Breast epithelium (tissue), 4 donors: ENCODE results near the gene ALDH18A1. TPM values are rescaled to one million over a fixed set of nuclear protein-coding genes. Genes with fewer than 3 reads are reported as not detected.

Experiments used
- DNase-seq, 2 donors: peaks; one replicate each; pipeline ENCODE4 v3.0.0-alpha.2; 2019; ENCODE audit warnings: low spot score in 2 of 2
- H3K27ac ChIP-seq, 2 donors: fragments of 200-600 bp; sonication (generic) in 1 of 2; one replicate each; pipeline ENCODE4 v1.5.1; 2016 to 2019; ENCODE audit warnings: mild to moderate bottlenecking in 1 of 2
- H3K27me3 ChIP-seq, 2 donors: fragments of 200-600 bp; sonication (generic) in 1 of 2; one replicate each; pipeline versions ENCODE4 v1.5.1 to v1.6.0; 2017 to 2019; ENCODE audit warnings: control low read depth in 1 of 2, mild to moderate bottlenecking in 1 of 2
- H3K36me3 ChIP-seq: fragments of 200-600 bp; one replicate; pipeline ENCODE4 v1.5.1; 2019
- H3K4me1 ChIP-seq, 2 donors: fragments of 200-600 bp; sonication (generic); one replicate each; pipeline ENCODE4 v1.5.1; 2016 to 2019; ENCODE audit warnings: control low read depth in 1 of 2
- H3K4me3 ChIP-seq, 3 donors: fragments of 200-600 bp; sonication (generic); 1 replicate in 2 of 3; 2 replicates in 1 of 3; pipeline ENCODE4 v1.5.1; 2016 to 2019; ENCODE audit warnings: mild to moderate bottlenecking in 3 of 3, moderate library complexity in 2 of 3
- H3K9me3 ChIP-seq, 2 donors: fragments of 200-600 bp; sonication (generic) in 1 of 2; one replicate each; pipeline ENCODE4 v1.5.1; 2016 to 2019; ENCODE audit warnings: control low read depth in 1 of 2
- CTCF ChIP-seq, 3 donors: fragments of 450-650 bp; IDR thresholded peaks; one replicate each; pipeline ENCODE4 v1.5.1; 2016 to 2017; ENCODE audit warnings: antibody characterized with exemption in 3 of 3, mild to moderate bottlenecking in 3 of 3, moderate library complexity in 3 of 3
- POLR2A ChIP-seq: fragments of 450-650 bp; IDR thresholded peaks from one replicate; pipeline ENCODE4 v1.6.1; 2016; ENCODE audit warnings: antibody characterized with exemption, mild to moderate bottlenecking, moderate library complexity
- POLR2AphosphoS5 ChIP-seq, 3 donors: sonication (generic); formaldehyde crosslinking; IDR thresholded peaks; one replicate each; pipeline ENCODE4 v1.6.1; 2017; ENCODE audit warnings: antibody characterized with exemption in 3 of 3
- intact Hi-C: fragments of 100-400 bp; cut with DNase I; formaldehyde crosslinking; loops from one replicate; pipeline ENCODE4 v1.15.1; 2023; ENCODE audit warnings: low total_unique reads
- total RNA-seq, 3 donors: library from RNA; depleted of rRNA; stranded (reverse); fragments of >200 nt; gene quantifications; one replicate each; pipeline ENCODE4 v1.1.0, GENCODE V29; 2016

The ALDH18A1 gene
- total RNA-seq, 3 donors from 2014 or later: 18.6 to 47.2 (median 38.2) TPM

GRCh38 chr10:95616446-95616845 is 40.1 kb downstream of the ALDH18A1 start:
- intact Hi-C loops: no loop called here
- Histone ChIP-seq H3K27me3 (no peaks in the 10 kb centered on the region), H3K36me3 (peaks cover 4% of the 10 kb centered on the region), H3K4me3 (no peak overlapping the region), H3K27ac (no peak overlapping the region), H3K4me1 (no peaks in the 10 kb centered on the region), H3K9me3 (no peaks in the 10 kb centered on the region)
- DNase-seq: no peak
- TF ChIP-seq POLR2A (no peak), POLR2AphosphoS5 (IDR thresholded peaks at IDR 0.05) (no peak), CTCF (IDR thresholded peaks at IDR 0.05) (no peak)

GRCh38 chr10:95613330-95613729 is 43.2 kb downstream of the ALDH18A1 start:
- no peak overlapping the region for H3K4me3 ChIP-seq
- H3K9me3 ChIP-seq: no peaks in the 10 kb centered on the region
- DNase-seq: no peak
- intact Hi-C loops: no loop called here
- no peak overlapping the region for H3K27ac ChIP-seq
- no peaks in the 10 kb centered on the region for H3K27me3 ChIP-seq
- no peaks in the 10 kb centered on the region for H3K4me1 ChIP-seq
- TF ChIP-seq POLR2AphosphoS5 (IDR thresholded peaks at IDR 0.05) (no peak), POLR2A (no peak), CTCF (IDR thresholded peaks at IDR 0.05) (no peak)
- peaks cover 15% of the 10 kb centered on the region for H3K36me3 ChIP-seq

GRCh38 chr10:95610727-95611126 is 45.8 kb downstream of the ALDH18A1 start:
- no peaks in the 10 kb centered on the region for H3K9me3 ChIP-seq
- peaks cover 15% of the 10 kb centered on the region for H3K36me3 ChIP-seq
- intact Hi-C loops: no loop called here
- no peaks in the 10 kb centered on the region for H3K27me3 ChIP-seq
- no peak overlapping the region for H3K27ac ChIP-seq
- no peak overlapping the region for H3K4me3 ChIP-seq
- no peak for DNase-seq
- TF ChIP-seq CTCF (IDR thresholded peaks at IDR 0.05) (no peak), POLR2A (no peak), POLR2AphosphoS5 (IDR thresholded peaks at IDR 0.05) (no peak)
- no peaks in the 10 kb centered on the region for H3K4me1 ChIP-seq

- Histone ChIP-seq H3K4me3 (no peak overlapping the region), H3K9me3 (no peaks in the 10 kb centered on the region), H3K27ac (no peak overlapping the region), H3K27me3 (no peaks in the 10 kb centered on the region), H3K36me3 (peaks cover 11% of the 10 kb centered on the region), H3K4me1 (no peaks in the 10 kb centered on the region)
- TF ChIP-seq POLR2AphosphoS5 (IDR thresholded peaks at IDR 0.05) (no peak), POLR2A (no peak), CTCF (IDR thresholded peaks at IDR 0.05) (no peak)
- intact Hi-C loops: no loop called here
- DNase-seq: no peak
Measured at GRCh38 chr10:95606922-95607321, 49.6 kb downstream of the ALDH18A1 start.

- H3K27me3 ChIP-seq: no peaks in the 10 kb centered on the region
- intact Hi-C loops: no loop called here
- no peaks in the 10 kb centered on the region for H3K9me3 ChIP-seq
- H3K27ac ChIP-seq: peak overlapping the region; percentile 26 to 52
- no peaks in the 10 kb centered on the region for H3K4me1 ChIP-seq
- no peak overlapping the region for H3K4me3 ChIP-seq
- no peak for DNase-seq
- peaks cover 2% of the 10 kb centered on the region for H3K36me3 ChIP-seq
- TF ChIP-seq POLR2AphosphoS5 (IDR thresholded peaks at IDR 0.05) (no peak), POLR2A (no peak), CTCF (IDR thresholded peaks at IDR 0.05) (no peak)
Measured at GRCh38 chr10:95605163-95605562, 51.3 kb downstream of the ALDH18A1 start.
